ENCODE data around the gene C4BPB. TPM values are rescaled to one million over a fixed set of nuclear protein-coding genes. Genes with fewer than 3 reads are reported as not detected.

Gene C4BPB
- total RNA-seq, 2 experiments from 2014 or later = 0.81 to 1.1 TPM

DNA sequence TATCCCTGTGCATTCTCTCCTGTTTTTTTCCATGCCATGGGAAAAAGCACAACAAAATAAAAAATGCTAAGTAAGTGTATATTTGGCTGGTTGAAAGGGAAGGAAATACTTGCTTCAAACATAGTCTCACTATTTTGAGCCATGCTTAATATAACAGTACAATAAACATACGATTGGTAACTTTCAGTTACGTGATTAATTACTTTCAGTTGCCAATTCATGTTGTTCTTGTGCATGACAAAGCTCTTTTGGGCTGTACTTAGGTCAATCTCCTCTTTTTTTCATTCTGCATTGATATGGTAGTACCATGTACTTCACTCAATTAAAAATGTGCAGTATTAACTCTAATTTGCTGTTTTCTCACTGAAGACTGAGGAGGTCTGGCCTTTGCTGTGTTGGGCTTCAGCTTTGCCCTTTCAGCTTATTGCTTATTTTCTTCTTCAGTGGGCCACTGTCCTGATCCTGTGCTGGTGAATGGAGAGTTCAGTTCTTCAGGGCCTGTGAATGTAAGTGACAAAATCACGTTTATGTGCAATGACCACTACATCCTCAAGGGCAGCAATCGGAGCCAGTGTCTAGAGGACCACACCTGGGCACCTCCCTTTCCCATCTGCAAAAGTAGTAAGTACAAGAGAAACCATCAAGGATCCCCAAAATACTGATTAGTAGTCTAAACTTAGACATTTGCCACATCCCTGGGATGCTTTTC, 2.7 kb downstream of the C4BPB start:
- CTCF ChIA-PET = interaction anchor here (4.2 kb wide), 1 partner anchor 314 kb away, joined by 21 read pairs; no protein-coding TSS in a partner anchor
- Mint-ChIP-seq H3K4me3 (no peak overlapping the region), H3K27me3 (ENCODE audit: low read depth) (no peaks in the 10 kb centered on the region), H3K9me3 (no peaks in the 10 kb centered on the region), H3K27ac (no peak overlapping the region), H3K4me1 (ENCODE audit: low read depth) (peaks cover 22% of the 10 kb centered on the region), H3K36me3 (ENCODE audit: low read depth) (no peaks in the 10 kb centered on the region)
- no peak for DNase-seq
- intact Hi-C loops (cut with micrococcal nuclease) = no loop called here

DNA sequence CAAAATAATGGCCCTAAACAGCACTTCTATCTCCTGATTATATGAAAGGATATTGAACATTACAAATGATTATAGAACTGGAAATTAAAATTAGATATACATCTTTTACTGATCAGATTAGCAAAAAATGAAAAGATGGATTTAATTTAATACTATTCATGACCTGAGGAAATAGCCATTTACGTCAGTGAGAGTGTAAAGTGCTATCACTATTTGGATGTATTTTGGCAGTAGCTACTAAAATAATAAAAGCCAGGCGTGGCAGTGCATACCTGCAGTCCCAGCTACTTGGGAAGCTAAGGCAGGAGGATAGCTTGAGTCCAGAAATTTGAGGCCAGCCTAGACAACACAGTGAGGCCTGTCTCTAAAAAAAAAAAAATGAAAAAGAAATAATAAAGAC, 5.3 kb downstream of the C4BPB start:
- intact Hi-C loops (cut with micrococcal nuclease) = no loop called here
- no peak for DNase-seq
- H3K4me1 Mint-ChIP-seq (ENCODE audit: low read depth) = peaks cover 24% of the 10 kb centered on the region

DNA sequence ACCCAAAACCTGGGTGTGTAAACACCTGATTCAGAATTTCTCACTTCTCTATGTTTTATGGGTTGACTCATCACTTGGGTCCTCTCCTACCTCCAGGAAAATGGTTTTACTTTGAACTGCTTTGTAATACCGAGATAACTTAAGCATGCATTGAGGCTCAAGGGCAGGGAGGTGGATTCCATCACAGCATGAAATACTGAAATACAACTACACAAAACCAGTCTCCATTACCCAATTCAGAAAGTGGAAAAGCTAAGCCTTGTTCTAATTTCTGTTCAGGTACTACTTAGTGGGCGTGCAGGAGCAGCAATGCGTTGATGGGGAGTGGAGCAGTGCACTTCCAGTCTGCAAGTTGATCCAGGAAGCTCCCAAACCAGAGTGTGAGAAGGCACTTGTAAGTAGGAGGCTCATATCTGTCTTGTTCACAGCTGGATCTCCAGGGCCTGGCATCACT, 9.2 kb downstream of the C4BPB start:
- Mint-ChIP-seq H3K27me3 (ENCODE audit: low read depth) (peaks cover 4% of the 10 kb centered on the region), H3K4me3 (no peak overlapping the region), H3K36me3 (ENCODE audit: low read depth) (peaks cover 9% of the 10 kb centered on the region), H3K9me3 (peaks cover 6% of the 10 kb centered on the region), H3K4me1 (ENCODE audit: low read depth) (peaks cover 9% of the 10 kb centered on the region), H3K27ac (peak overlapping the region; percentile 86)
- intact Hi-C loops (cut with micrococcal nuclease) = loop anchor here (1.0 to 5.0 kb wide), 10 partner anchors 9 to 402 kb away; partner anchors contain the start of gene CD55
- CTCF ChIA-PET = interaction anchor here (0.6 to 2.4 kb wide), 8 partner anchors 8 to 402 kb away, joined by 3 to 11 read pairs (median 4); no protein-coding TSS in a partner anchor
- DNase-seq = peak; percentile 65

More for the DNA sequence above, 5.3 kb downstream of the C4BPB start:
- Mint-ChIP-seq H3K9me3 (peaks cover 2% of the 10 kb centered on the region), H3K4me3 (no peak overlapping the region), H3K27me3 (ENCODE audit: low read depth) (no peaks in the 10 kb centered on the region), H3K27ac (no peak overlapping the region), H3K36me3 (ENCODE audit: low read depth) (peaks cover 8% of the 10 kb centered on the region)
- CTCF ChIA-PET = interaction anchor here (0.6 to 2.0 kb wide), 3 partner anchors 44 to 406 kb away, joined by 3 to 12 read pairs (median 5); partner anchors contain the start of gene YOD1

DNA sequence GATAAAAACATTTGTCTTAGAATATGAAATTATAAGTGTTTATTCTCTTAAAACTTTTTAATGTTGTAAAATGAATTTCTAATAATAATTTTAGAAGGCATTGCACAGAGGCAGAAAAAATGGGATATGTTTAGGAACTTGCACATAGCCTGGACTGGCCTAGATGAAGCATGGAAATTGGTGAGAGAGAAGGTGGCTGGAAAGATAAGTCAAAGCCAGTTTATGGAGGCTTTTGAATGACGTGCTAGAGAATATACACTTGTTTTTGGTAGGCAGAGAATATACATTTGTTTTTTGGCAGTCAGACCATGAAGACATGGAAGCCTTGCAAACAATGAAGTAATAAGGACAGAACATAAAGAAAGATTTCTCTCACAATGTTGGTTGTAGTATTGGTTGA, 13.1 kb downstream of the C4BPB start:
- no peak overlapping the region for H3K4me3 Mint-ChIP-seq
- H3K36me3 Mint-ChIP-seq (ENCODE audit: low read depth) = peaks cover 8% of the 10 kb centered on the region
- peaks cover 6% of the 10 kb centered on the region for H3K9me3 Mint-ChIP-seq
- H3K27me3 Mint-ChIP-seq (ENCODE audit: low read depth) = peaks cover 4% of the 10 kb centered on the region
- DNase-seq = no peak
- H3K27ac Mint-ChIP-seq = no peak overlapping the region
- CTCF ChIA-PET = no interaction called here
- H3K4me1 Mint-ChIP-seq (ENCODE audit: low read depth) = peaks cover 9% of the 10 kb centered on the region
- intact Hi-C loops (cut with micrococcal nuclease) = no loop called here

DNA sequence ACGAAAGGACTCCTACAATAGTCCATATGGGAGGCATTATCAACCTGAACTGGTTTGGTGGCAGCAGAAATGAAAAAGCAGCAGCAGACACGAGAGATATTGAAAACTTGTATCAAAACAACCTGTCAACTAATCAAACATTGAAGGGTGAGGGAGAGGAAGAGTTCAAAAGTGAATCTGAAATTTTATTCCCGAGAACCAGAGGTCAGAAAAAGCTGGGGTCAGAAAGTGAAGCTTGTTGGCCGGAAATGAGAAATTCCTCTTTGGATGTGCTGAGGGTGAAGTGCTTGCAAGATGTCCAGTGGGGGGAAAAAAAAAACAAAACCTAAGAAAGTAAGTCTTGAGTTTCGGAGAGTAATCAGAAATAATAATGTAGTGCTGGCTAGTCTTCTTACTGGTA, 13.5 kb downstream of the C4BPB start:
- CTCF ChIA-PET = no interaction called here
- peaks cover 8% of the 10 kb centered on the region for H3K36me3 Mint-ChIP-seq (ENCODE audit: low read depth)
- no peak overlapping the region for H3K4me3 Mint-ChIP-seq
- peaks cover 4% of the 10 kb centered on the region for H3K27me3 Mint-ChIP-seq (ENCODE audit: low read depth)
- H3K27ac Mint-ChIP-seq = no peak overlapping the region
- no peak for DNase-seq
- intact Hi-C loops (cut with micrococcal nuclease) = no loop called here
- peaks cover 9% of the 10 kb centered on the region for H3K4me1 Mint-ChIP-seq (ENCODE audit: low read depth)
- peaks cover 6% of the 10 kb centered on the region for H3K9me3 Mint-ChIP-seq

DNA sequence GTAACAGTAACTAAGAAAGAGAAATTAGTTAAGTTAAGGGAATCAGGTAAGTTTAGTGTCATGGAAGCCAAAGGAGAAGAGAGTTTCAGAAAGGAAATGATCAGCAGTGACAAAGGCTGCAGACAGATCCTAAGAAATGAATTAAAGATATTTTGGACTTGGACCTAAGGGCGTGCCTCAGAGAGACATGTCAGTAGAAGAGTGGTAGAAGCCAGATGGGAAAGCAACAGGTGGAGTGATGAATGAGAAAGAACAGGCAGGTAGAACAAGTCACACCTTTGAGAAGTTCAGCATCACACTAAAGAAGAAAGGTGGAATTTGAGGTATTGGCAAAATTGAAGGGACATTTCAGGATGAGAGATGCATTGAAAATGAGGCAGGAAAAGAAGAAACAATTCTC, 14.0 kb downstream of the C4BPB start:
- no peak overlapping the region for H3K27ac Mint-ChIP-seq
- intact Hi-C loops (cut with micrococcal nuclease) = no loop called here
- H3K9me3 Mint-ChIP-seq = peaks cover 6% of the 10 kb centered on the region
- peaks cover 7% of the 10 kb centered on the region for H3K4me1 Mint-ChIP-seq (ENCODE audit: low read depth)
- H3K27me3 Mint-ChIP-seq (ENCODE audit: low read depth) = peaks cover 4% of the 10 kb centered on the region
- peaks cover 8% of the 10 kb centered on the region for H3K36me3 Mint-ChIP-seq (ENCODE audit: low read depth)
- DNase-seq = no peak
- CTCF ChIA-PET = no interaction called here
- no peak overlapping the region for H3K4me3 Mint-ChIP-seq

DNA sequence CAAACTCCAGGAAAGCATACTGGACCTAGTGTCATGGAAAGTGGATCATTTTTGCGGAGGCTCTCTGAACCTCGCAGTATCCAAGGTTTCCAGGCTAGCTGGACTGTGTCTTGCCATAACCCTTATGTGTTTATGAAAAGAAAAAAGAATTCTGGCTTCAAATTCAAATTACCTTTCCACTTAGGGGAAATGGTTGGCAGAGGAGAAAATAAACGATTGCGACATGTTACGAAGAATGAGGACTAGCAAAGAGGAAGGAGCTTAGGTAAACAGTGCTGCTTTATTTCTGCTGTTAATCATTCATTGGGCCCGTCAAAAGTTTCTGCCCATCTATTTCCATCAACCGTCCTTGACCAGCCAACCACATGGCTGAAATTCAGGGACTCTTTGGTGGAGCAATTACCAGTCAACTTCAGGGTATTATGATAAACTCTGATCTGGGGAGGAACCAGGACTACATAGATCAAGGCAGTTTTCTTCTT, 15.3 kb downstream of the C4BPB start, which contains the start of gene C4BPA:
TSS of gene C4BPA (plus strand) at position 342 of the 482 bp plus-strand sequence. CDS start 8,793 bp downstream, outside the sequence.
- DNase-seq = no peak
- H3K9me3 Mint-ChIP-seq = peaks cover 4% of the 10 kb centered on the region
- CTCF ChIA-PET = interaction anchor here (1.4 kb wide), 1 partner anchor 20 kb away, joined by 3 read pairs; no protein-coding TSS in a partner anchor
- intact Hi-C loops (cut with micrococcal nuclease) = no loop called here
- no peak within 1 kb of the TSS for H3K4me3 Mint-ChIP-seq
- H3K27ac Mint-ChIP-seq = no peak within 1 kb of the TSS
- peaks cover 2% of the 10 kb centered on the region for H3K36me3 Mint-ChIP-seq (ENCODE audit: low read depth)
- H3K27me3 Mint-ChIP-seq (ENCODE audit: low read depth) = peaks cover 4% of the 10 kb centered on the region
- H3K4me1 Mint-ChIP-seq (ENCODE audit: low read depth) = no peaks in the 10 kb centered on the region

DNA sequence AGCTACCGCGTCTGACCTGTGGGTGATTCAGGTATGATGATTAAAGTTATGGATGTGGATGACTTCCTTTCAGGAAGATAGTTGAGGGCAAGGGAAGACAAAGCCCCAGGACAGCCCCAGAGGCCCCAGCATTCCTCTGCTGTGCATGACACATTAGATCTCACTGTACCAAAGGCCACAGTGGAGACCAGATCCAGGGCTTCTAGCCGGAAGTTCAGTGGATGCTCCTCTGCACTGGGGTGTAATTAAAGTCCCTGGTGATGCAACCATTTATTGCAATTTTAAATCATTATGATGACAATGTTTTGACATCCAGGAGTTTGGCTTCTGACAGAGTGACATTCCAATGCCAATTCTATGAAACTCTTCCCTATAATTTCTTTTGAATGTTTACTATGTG, 20.3 kb downstream of the C4BPB start:
- H3K4me1 Mint-ChIP-seq (ENCODE audit: low read depth) = no peaks in the 10 kb centered on the region
- H3K27me3 Mint-ChIP-seq (ENCODE audit: low read depth) = peaks cover 2% of the 10 kb centered on the region
- CTCF ChIA-PET = no interaction called here
- no peaks in the 10 kb centered on the region for H3K36me3 Mint-ChIP-seq (ENCODE audit: low read depth)
- H3K4me3 Mint-ChIP-seq = no peak overlapping the region
- no peaks in the 10 kb centered on the region for H3K9me3 Mint-ChIP-seq
- intact Hi-C loops (cut with micrococcal nuclease) = no loop called here
- no peak for DNase-seq
- H3K27ac Mint-ChIP-seq = no peak overlapping the region

DNA sequence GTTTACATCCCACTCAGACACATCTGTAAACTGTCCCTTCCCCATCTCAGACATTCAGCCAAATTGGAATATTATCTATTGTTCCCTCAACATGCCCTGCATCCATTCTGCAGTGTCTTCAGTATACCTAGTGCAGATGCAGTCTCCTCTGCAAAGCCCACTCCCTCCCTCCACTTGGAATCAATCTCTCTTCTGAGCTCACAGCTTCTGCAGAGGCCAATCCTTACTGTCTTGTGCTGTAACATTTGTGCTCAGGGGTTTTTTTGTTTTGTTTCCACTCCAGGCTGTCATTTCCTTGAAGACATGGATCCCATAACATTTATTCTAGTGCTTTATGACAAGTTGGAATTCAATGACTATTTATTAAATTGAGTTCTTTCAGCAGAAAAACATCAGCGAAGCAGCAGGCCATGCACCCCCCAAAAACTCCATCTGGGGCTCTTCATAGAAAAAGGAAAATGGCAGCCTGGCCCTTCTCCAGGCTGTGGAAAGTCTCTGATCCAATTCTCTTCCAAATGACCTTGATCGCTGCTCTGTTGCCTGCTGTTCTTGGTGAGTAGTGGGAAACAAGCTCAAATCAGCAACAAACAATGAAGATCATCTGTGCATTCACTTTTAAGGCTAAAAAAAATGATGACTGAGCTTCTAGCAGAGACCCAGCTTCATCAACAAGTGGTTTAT, 24.1 kb downstream of the C4BPB start:
- Mint-ChIP-seq H3K27ac (no peak overlapping the region), H3K4me3 (no peak overlapping the region), H3K27me3 (ENCODE audit: low read depth) (peaks cover 6% of the 10 kb centered on the region), H3K9me3 (no peaks in the 10 kb centered on the region), H3K36me3 (ENCODE audit: low read depth) (no peaks in the 10 kb centered on the region), H3K4me1 (ENCODE audit: low read depth) (no peaks in the 10 kb centered on the region)
- CTCF ChIA-PET = no interaction called here
- intact Hi-C loops (cut with micrococcal nuclease) = no loop called here
- no peak for DNase-seq

DNA sequence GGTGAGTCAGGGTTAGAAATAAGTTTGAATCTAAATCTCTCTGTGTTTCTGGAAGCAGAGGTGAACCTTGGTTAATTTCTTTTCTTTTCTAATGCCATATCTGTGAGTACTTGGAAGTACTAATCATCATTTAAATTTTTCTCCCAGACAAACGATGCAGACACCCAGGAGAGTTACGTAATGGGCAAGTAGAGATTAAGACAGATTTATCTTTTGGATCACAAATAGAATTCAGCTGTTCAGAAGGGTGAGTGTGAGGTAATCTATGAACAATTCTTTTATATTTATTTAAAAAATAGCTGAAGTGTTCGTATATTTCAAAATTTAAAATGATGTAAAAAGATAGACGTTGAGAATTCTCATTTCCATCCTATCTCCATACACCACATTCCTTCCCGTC, 26.6 kb downstream of the C4BPB start:
- DNase-seq = no peak
- Mint-ChIP-seq H3K9me3 (no peaks in the 10 kb centered on the region), H3K36me3 (ENCODE audit: low read depth) (no peaks in the 10 kb centered on the region), H3K27ac (no peak overlapping the region), H3K4me1 (ENCODE audit: low read depth) (no peaks in the 10 kb centered on the region), H3K27me3 (ENCODE audit: low read depth) (peaks cover 6% of the 10 kb centered on the region), H3K4me3 (no peak overlapping the region)
- CTCF ChIA-PET = interaction anchor here (0.9 kb wide), 1 partner anchor 9 kb away, joined by 3 read pairs; no protein-coding TSS in a partner anchor
- intact Hi-C loops (cut with micrococcal nuclease) = no loop called here

DNA sequence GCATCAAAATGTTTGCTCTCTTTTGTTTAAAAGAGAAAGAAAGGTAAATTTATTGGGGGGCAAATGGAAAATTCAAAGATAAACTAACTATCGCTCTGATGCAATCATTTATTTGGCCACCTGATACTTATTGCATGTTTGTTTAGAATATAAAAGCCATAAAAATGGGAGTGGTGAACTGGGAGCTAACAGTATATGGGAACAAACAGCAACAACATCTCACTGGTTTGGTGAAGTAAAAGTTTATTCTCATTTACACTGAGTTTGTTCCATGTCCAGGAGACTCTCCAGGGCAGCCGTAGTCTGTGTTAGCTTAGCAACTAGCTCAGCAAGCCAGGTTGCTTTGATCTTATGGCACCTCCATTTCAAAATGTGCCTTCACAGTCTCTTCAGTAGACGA, 35.7 kb downstream of the C4BPB start:
- no peaks in the 10 kb centered on the region for H3K4me1 Mint-ChIP-seq (ENCODE audit: low read depth)
- H3K27me3 Mint-ChIP-seq (ENCODE audit: low read depth) = no peaks in the 10 kb centered on the region
- H3K4me3 Mint-ChIP-seq = no peak overlapping the region
- H3K36me3 Mint-ChIP-seq (ENCODE audit: low read depth) = peaks cover 1% of the 10 kb centered on the region
- H3K27ac Mint-ChIP-seq = no peak overlapping the region
- CTCF ChIA-PET = interaction anchor here (0.8 kb wide), 1 partner anchor 9 kb away, joined by 3 read pairs; no protein-coding TSS in a partner anchor
- H3K9me3 Mint-ChIP-seq = peaks cover 17% of the 10 kb centered on the region
- DNase-seq = no peak
- intact Hi-C loops (cut with micrococcal nuclease) = no loop called here

DNA sequence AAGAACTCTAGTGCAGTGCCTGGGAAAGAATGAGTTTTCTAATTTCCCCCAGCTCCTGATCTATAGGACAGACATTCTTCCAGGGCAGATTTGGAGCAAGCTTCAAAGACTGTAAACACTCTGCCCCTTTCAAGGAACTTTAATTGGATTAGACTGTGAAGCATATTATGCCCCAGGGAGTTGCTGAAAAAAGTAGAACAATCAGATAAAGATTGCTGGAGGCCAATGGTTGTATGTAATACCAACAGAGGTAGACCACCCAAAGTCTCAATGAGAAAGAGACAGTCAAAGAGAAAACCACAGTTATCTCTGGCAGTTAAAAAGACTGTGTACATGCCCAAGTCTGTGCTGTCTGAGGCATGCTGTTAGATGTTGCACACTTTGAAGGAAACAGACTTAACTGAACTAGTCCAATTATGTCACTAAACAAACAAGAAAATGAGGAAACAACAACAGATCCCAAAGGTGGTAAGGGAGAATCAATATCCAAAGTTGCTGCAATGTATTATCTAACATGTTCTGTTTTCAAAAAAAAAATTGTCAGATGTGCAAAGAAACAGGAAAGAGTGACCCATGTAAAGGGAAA, 39.8 kb downstream of the C4BPB start:
- CTCF ChIA-PET = interaction anchor here (0.6 kb wide), 1 partner anchor 376 kb away, joined by 3 read pairs; no protein-coding TSS in a partner anchor
- DNase-seq = no peak
- no peak overlapping the region for H3K27ac Mint-ChIP-seq
- intact Hi-C loops (cut with micrococcal nuclease) = no loop called here
- no peaks in the 10 kb centered on the region for H3K4me1 Mint-ChIP-seq (ENCODE audit: low read depth)
- peaks cover 1% of the 10 kb centered on the region for H3K36me3 Mint-ChIP-seq (ENCODE audit: low read depth)
- H3K4me3 Mint-ChIP-seq = no peak overlapping the region
- H3K9me3 Mint-ChIP-seq = peaks cover 28% of the 10 kb centered on the region
- H3K27me3 Mint-ChIP-seq (ENCODE audit: low read depth) = no peaks in the 10 kb centered on the region

Measured in activated naive CD4-positive, alpha-beta T cell treated with anti-CD3 and anti-CD28 coated beads for 36 hours (primary cell).